HEK293T (cell line): Measurements from ENCODE around the gene GALNT13.

Source experiments
- BHLHE40 ChIP-seq: fragments of 450-650 bp; IDR thresholded peaks from 2 replicates; pipeline ENCODE4 v1.6.1; 2016; ENCODE audit warnings: mild to moderate bottlenecking, moderate library complexity, borderline replicate concordance
- ELF4 ChIP-seq: fragments of 450-650 bp; IDR thresholded peaks from 2 replicates; pipeline ENCODE4 v1.6.1; 2017; ENCODE audit warnings: antibody characterized with exemption
- FOXM1 ChIP-seq: fragments of 450-650 bp; IDR thresholded peaks from 2 replicates; pipeline ENCODE4 v1.6.1; 2017; ENCODE audit warnings: mild to moderate bottlenecking, borderline replicate concordance
- HDGF ChIP-seq: fragments of 450-650 bp; IDR thresholded peaks from 2 replicates; pipeline ENCODE4 v1.6.1; 2017; ENCODE audit warnings: antibody characterized with exemption, borderline replicate concordance
- SP1 ChIP-seq: fragments of 450-650 bp; IDR thresholded peaks from 2 replicates; pipeline ENCODE4 v1.6.1; 2017
- ZNF384 ChIP-seq: fragments of 450-650 bp; IDR thresholded peaks from 2 replicates; pipeline ENCODE4 v1.6.1; 2016

DNA sequence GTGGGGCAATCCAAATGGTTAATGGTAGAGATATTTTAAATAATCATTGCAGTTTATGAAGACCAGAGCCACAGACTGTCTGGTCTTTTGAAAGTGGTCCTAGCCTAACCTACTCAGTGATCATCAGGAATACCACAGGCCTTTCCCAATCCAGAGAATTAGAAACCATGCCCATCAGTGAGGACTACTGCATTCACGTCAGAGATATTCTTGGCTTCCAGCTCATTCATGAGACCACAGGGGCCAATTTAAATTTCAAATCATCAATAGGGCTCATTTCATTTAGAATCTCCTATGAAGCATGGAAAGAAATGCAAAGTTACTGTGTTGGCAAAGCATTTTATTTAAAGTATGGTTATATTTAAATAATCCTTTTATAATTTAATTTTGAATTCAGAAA is 464.5 kb downstream of the GALNT13 start:
- TF ChIP-seq ELF4 (no peak), HDGF (no peak), BHLHE40 (no peak), SP1 (no peak), FOXM1 (no peak), ZNF384 (no peak)
